Measurements from ENCODE around the gene C1QTNF3.
"Not testable (repeated sequence)": the region's sequence is repeated elsewhere in the genome, so short reads cannot be mapped to it uniquely, and the experiment has no call there.

The C1QTNF3 gene

DNA sequence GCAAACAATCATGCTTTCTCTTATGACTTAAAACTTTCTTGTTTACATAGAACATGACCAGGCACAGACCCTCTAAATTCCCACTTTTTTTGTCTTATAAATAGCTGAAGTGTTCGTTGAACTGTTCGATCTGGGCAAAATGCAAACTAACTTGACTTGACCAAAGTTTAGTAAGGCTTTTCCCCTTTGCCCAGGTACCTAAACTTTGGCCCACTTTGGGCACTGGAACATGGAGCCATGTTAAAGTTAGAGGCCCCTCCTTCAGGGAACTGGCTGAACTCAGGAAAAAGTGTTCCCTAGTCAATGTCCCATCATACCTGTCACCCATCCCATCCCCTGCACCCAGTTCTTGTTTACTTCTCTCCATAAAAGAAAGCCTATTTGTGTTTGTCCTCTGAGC lies 25.8 kb downstream of the C1QTNF3 start:
- DNase-seq, result no peak

DNA sequence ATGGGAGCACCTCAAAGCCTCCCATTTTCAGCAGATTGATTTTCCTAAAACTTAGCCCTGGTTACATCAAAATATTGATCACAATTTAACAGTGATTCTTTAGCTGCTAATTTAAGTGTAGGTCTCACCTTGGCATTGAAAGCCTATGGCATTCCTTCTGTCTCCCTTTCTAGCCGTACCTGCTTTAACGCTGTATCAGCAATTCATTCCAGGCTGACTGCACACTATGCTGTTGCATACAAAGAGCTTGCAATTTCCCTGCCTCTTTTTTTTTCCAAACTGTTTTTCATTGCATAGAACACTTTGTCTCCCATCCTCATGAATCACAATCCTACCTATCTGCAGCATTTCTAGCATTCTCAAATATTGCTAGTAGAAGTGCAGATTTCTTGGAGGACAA lies 26.3 kb downstream of the C1QTNF3 start:
- DNase-seq, result no peak

DNA sequence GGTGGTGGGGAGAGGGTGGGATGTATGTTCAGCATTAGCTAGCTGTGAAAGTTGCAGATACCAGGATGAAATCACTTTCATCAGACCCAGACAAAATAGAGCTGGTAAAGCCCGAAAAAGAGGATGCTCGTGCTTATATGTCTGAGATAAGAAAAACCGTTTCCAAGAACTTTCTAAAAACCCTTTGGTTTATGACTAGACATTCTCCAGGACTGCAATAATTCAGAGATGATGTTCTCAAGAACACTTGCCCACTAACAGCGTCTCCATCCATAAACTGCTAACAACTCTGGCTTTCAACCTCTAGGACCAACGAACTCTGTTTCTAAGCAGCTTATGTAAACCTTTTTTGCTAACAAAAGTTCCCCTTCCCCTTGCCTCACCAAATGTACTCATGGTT lies 26.8 kb downstream of the C1QTNF3 start:
- no peak for DNase-seq

DNA sequence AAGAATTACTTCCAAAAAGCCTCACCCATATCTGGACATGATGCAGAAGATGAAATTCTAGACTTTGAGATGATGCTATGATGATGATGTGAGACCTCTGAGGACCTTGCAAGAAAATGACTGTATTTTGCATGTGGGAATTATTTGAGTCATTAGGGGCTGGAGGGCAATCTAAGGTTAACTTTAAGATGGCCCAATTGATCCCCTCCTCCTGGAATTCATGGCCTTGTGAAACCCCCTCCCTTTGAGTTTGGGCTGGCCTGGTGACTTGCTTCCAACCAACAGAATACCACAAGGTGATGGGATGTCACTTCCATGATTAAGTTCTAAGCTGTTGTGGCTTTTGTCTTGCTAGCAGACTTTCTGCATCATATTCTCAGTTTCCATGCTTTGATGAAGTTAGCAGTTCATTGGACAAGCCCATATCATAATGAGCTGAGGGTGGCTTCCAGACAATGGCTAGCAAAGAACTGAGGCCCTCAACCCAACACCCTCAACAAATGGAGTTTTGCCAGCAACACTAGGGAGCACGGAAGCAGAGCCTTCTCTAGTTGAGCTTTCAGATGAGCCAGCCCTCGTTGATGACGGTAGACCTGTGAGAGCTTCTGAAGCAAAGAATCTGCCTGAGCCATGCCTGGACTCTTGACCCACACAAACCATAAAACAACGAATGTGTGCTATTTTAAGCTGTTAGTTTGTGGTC lies 27.7 kb downstream of the C1QTNF3 start:
- no peak for DNase-seq

DNA sequence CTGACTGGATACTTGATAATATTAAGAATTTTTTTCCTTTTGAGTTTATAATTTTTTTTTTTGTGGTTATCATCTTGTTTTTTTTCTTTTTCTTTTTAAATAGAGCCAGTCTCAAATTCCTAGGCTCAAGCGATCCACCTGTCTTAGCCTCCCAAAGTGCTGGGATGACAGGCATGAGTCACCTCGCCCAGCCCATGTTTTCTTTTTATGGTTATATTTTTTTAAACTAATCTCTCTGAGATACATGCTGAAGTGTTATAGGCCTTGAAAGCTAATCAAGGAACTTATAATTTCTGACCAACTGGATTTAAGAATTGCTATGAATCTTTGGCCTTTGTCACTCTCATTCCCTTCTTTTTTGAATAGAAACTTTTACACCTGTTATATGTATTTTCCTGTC lies 28.4 kb downstream of the C1QTNF3 start:
- no peak for DNase-seq

DNA sequence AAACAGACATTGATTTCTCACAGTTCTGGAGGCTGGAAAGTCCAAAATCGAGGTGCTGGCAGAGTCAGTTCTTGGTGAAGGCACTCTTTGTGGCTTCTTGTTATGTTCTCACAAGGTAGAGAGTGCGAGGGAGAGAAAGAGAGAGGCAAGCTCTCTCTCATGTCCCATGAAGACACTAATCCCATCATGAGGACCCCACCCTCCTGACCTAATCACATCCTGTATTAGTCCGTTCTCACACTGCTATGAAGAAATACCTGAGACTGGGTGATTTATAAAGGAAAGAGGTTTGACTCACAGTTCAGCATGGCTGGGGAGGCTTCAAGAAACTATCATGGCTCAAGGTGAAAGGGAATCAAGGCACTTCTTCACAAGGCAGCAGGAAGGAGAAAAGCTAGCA lies 29.5 kb downstream of the C1QTNF3 start:
- DNase-seq, result no peak

DNA sequence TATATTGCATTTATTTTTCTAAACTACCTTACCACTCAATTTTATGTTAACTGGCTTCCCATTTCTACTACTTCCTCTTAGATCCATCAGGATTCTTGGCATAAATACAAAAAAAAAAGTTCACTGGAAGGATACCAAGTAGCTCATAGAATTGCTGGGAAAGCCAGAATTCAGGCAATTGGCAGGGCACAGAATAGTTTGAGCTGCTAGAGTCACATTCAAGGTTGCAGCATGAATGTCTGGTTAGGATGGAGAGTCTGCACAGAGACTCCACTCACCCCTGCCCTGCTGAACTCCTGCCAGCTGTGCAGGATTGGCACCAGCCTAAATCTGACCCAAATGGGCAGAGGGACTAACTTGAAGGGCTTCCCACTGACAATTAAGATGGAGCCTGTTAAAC lies 30.2 kb downstream of the C1QTNF3 start:
- DNase-seq, result no peak

DNA sequence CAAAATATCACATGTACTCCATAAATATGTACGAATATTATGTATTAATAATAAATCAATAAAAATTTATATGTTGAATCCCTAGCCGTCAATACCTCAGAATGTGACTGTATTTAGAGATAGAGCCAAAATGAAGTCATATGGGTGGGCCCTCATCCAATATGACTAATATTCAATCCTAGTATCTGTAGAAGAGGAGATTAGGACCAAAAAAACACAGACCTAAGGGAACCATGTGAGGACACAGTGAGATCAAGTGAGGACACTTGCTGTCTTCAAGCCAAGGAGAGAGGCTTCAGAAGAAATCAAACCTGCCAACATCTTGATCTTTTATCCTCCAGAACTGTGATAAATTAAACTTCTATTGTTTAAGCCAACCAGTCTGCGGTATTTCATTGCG lies 31.5 kb downstream of the C1QTNF3 start:
- DNase-seq, result no peak

DNA sequence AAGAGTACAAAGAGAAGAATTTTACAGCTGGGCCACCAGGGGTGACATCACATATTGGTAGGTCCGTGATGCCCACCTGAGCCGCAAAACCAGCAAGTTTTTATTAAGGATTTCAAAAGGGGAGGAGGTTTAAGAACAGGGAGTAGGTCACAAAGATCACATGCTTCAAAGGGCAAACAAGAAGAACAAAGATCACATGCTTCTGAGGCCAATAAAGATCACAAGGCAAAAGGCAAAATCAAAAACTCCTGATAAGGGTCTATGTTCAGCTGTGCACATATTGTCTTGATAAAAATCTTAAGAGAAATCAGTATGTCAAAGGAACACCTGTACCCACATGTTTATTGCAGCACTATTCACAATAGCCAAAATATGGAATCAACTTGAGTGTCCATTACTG lies 32.9 kb downstream of the C1QTNF3 start:
- not testable (repeated sequence) for DNase-seq

DNA sequence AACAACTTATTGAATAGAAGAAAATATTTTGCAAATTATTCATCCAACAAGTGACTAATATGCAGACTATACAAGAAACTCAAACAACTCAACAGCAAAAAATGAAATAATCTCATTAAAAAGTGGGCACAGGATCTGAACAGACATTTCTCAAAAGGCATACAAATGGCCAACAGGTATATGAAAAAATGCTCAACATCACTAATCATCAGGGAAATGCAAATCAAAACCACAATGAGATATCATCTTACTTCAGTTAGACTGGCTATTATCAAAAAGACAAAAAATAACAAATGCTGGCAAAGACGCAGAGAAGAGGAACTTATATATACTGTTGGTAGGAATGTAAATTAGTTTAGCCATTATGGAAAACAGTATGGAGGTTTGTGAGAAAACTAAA lies 33.4 kb downstream of the C1QTNF3 start:
- no peak for DNase-seq

DNA sequence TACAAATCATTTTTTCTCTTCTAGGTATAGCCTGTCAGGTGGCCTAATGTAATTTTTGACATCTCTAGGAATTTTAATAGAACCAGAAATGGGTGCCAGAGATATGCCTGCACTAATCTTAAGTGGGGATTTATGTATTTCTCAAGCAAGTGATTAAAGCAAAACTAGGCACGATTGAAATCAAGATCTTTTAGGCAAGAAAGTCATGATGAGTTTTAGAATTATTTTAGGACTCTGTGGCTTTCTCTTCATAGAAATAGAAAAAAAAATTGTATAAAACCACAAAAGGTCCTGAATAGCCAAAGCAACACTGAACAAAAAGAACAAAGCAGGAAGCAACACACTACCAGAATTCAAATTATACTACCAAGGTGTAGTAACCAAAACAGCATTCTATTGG lies 34.2 kb downstream of the C1QTNF3 start:
- no peak for DNase-seq

DNA sequence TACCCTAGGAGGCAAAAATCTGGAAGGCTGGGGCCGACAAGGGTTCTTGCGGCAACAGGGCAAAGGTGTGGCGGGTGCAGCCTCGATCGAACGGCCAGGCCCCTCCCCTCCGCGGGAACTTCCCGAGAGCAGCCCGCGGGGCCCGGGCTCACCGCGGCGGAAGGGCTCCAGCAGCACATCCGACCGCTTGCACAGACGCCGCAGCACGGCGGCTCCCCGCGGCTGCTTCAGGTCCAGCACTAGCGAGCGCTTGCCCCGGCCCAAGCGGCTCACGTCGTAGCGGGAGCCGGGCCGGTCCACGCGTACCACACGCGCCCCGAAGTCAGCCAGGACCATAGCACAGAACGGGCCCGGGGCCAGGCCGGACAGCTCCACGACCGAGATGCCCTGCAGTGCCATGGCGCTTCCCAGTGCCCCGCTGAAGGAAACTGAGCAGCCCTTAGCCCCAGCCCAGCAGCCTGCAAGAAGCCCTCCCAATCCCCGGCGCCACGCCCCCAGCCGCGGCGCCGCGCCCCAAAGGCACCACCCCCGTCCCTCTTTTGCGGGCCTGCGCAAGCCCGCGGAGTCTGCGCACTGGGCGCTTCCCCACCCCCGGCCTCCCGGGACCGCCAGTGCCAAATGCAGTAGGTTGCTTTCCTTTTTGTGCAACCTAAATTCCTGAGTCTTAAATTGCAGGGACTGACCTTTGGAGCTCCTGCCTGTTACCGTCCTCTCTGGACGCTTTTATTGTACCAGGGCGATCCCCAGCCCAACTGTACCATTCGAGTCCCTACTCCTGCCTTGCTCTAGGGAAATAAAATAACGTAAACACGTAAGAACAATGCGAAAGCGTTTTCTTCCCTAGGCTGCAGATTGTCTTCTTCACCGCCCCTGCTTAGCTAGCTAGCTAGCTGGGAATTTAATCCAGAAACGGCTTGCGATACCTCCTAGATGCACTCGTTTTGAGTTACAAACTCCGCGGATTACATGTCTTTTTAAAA lies 35.1 kb downstream of the C1QTNF3 start, which contains the start of gene AMACR:
AMACR (minus strand) TSS at position 430 of the 980 bp plus-strand sequence; CDS start at position 399, 31 bp downstream.
- DNase-seq, result peak; percentile 94

DNA sequence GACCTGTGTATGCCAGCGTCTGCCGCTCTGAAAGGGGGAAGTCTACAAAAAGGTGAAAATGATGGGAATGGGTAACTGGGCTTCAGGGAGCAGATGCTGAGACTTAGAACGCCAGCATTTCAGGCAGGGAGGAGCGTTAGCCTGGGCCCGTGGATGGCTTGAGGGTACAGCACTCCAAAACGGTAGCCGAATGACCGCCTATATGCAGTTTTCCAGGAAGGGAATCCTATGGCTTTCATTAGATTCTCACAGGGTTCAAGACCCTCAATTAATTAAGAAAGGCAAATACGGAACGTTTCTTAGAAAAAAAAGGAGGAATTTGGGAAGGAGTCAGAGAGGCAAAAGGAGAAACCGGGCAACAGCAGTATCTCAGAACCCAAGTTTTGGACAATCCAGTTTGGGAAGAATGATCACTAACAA lies 35.8 kb downstream of the C1QTNF3 start:
- DNase-seq, result no peak

DNA sequence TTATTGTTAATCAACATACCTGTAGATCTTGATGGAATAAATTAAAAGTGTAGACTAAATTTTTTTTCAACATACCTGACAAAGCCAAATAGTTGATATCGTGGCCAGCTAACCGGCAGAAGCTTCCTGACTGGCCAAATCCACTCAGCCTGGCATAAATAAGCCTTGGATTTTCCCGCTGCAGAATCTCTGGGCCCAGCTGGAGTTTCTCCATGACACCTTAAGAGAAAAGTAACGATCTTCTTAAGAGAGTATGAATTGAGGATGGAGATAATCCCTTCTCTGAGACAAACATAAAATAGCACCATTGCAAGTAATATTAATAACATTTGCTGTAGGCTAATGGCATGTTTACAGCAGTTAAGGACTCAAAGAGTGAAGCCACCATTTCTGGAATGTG lies 37.3 kb downstream of the C1QTNF3 start:
- no peak for DNase-seq

DNA sequence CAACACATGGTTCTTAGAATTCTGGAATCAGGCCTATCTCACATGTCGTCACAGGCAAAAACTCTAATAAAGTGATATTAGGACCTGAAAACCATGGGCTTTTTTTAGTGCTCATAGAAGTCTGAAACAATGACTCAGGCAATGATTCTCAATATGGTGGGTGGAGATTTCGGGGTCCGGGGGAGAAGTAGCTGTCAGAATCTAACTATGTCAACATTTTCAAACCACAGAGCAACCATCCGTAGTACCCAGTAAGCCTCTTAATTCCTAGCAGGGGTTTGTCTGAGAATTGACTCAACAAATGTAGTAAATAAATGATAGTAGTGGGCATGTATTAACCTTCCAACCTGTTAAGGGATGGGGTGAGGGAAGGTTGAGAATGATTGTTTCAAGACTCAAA lies 37.8 kb downstream of the C1QTNF3 start:
- no peak for DNase-seq

DNA sequence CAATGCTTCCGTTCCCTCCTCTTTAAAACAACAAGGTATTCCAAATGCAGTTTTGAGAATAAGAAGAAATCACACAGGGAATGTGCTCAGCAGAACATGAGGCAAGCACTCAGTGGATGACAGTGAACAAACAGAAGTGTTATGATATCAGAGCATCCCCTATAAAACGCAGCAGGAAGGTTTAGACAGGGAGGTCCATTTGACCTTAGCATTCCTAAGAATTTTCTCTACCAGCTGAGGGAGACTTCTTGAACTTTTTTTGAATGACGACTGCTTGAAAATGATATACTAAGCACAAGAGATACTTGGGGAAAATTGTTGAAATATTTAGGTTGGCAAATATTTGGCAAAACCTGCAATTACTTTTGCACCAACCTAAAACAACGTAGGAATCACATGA lies 39.1 kb downstream of the C1QTNF3 start:
- no peak for DNase-seq

DNA sequence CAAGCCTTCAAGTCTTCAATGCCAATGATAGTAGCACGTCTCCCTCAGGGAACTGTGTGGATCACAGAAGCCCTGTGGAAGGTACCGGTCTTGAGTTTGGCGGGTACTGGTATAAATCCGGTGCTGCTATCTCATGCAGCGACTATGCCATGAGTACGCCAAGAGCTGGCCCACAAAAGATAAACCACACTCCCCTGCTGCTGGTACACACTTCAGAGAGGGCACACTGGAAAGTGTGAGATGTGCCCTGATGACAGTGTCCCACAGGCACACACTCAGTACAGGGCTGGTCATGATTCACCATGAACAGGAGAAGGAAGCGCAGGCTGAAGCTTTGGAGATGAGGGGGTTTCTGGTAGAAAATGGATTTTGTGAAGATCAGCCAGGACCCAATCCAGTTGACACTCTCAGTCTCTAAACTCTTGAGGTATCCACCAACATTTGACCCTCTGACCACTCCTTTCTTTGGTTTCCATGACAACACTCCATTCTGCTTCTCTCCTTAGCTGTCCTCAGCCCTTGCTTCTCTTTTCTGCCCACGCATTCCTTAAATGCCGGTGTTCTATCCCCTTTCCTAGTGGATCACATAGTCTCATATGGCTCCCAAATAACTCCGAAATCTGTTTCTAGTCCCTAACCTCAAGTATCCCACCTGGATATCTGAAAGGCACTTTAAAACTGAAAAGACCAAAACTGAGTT lies 40.2 kb downstream of the C1QTNF3 start:
- no peak for DNase-seq

DNA sequence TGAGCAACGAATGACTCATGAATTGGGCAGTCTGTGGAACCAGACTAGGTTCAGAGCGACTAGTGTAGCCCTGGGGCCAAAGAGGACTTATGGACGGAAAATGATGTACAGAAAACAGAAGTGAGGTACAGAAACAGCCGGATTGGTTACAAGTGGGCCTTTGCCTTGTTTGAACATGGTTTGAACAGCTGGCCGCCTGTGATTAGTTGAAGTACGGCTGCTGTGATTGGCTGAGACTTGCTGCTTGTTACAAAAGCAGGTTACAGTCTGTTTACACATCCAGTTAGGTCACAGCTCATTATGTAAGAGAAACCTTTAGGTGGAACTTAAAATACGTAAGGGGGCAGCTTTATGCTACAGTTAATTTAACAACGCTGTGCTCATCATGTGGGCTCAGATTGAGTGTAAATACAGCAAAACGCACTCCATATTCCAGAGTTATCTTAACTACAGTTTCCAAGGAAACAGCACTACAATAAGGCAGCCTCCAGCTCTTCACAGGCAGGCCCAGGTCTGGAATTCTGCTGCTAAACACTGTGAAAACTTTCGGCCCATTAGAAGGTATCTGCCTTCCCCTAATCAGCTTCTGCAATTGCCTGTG lies 41.7 kb downstream of the C1QTNF3 start:
- peak; percentile 92 for DNase-seq

DNA sequence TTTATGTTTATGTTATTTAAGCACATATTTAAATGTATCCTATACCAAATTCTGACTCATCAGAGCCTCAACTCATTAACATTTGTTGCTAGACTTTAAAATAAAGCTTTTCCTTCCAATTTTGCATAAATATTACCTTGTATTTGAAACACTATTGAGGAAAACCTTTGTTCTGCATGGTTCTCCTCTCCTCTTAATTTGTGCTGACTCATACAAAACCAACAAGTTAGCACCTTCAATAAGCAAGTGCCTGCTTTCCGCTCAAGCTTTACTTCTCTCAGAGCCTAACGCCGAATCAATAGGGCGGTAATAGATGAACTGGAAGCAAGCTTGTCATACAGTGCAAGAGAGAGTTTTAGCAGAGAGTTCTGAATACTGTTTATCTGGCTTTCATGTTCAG lies 43.0 kb downstream of the C1QTNF3 start:
- DNase-seq, result no peak

DNA sequence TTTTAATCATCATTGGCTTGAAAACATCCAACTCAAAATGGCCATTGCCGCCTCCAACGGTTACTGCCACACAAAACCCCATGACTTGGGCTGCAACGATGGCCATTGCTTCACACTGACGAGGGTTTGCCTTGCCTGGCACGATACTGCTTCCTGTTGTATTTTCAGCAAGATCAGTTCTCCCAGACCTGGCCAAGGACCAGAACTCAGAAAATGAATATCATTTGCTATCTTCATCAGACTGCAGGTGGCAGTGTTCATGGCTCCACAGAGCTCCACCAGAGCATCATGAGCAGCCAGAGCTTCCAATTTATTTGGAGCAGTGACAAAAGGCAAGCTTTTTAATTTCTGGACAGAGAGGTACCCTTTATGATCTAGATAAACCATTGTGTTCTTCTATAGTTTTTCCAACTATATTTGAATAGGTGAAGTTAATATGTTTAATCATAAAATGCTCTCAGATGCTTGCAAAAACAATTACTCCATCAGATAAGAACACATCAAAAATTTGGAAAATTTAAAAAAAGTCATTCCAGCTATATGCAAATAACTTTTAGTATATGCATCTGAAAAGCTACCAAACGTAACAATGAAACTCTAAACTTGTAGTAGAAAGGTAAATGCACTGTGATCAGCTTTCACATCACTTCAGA lies 45.6 kb downstream of the C1QTNF3 start:
- peak; percentile 49 for DNase-seq

DNA sequence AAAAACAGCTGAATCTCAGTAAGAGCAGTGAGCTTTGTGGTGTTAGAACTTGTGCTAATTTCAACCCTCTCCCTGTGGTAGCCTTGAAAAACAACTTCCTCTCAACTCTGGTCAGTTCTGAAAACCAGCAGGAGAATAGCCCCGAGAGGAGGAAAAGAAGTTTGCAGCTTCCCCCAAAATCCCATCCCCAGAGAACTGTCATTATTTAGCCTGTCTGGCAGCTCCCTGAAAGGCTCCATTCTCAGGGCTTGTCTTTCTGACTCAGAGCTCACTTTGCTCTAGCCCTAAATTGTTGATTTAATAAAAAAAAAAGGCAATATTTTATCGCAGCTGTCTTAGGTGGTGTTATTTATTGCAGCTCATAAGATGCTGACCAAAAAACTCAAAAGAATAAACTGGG lies 47.1 kb downstream of the C1QTNF3 start:
- no peak for DNase-seq

DNA sequence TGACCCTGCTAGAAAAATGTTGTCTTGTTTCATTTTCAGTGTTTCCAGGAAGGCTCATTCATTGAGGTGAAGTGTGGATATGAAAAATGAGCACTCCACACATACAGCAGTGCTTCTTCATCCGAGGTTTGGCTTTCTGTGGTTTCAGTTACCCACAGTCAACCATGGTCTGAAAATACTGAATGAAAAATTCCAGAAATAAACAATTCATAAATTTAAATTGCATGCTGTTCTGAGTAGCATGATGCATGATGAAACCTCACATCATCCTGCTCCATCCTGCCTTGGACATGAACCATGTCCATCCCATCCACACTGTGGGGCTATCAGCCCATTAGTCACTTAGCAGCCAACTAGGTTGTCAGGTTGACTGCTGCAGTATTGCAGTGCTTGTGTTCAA lies 48.2 kb downstream of the C1QTNF3 start:
- no peak for DNase-seq

DNA sequence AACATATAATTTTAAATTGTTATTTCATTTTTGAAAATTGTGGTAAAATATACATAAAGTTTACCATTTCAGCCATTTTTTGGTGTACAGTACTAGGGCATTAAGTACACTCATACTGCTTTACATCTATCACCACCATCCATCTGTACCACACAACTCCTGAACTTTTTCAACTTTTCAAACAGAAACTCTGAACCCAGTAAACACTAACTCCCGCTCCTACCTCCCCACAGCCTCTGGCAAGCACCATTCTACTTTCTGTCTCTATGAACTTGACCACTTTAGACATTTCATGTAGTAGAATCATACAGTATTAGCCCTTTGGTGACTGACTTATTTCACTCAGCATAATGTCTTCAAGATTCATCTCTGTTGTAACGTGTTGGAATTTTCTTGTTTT lies 50.1 kb downstream of the C1QTNF3 start:
- DNase-seq, result no peak

All from NCI-H345 (cell line).